ENCODE data around the gene NLRC5.

- TF ChIP-seq ZSCAN18 (tag by site-specific recombination; IDR thresholded peaks at IDR 0.05) (no peak), ZNF175 (tag by site-specific recombination; IDR thresholded peaks at IDR 0.05) (no peak), PATZ1 (tag by site-specific recombination; IDR thresholded peaks at IDR 0.05) (no peak), CTCF (tag by site-specific recombination; IDR thresholded peaks at IDR 0.05) (no peak)
Observed at GRCh38 chr16:56956756-56957155, 32.6 kb upstream of the NLRC5 start.
